ENCODE measurements around the gene COQ4. TPM values are rescaled to one million over a fixed set of nuclear protein-coding genes. Genes with fewer than 3 reads are reported as not detected.

Gene COQ4
- total RNA-seq, 1 experiment from 2014 or later = 45.3 TPM

DNA sequence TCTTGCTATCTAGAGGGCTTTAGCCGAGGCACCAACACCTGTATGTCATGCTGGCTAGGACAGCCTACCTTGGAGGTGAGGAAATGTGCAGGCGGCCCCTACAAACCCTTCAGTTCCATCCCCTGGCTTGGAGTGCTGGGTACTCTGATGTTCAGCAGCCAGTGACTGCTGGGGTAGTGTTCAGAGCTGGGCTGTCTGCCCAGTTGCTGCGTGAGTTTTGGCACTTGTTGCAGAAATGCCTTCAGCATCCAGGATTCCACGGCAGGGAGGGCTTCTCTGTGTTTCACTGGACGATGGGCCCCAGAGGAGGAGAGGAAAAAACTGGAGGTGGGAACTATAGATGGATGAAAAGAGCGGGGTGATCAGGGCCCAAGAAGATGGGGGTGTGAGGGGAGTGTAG lies 36.2 kb upstream of the COQ4 start:
- Mint-ChIP-seq H3K4me1 (no peaks in the 10 kb centered on the region), H3K36me3 (peaks cover 11% of the 10 kb centered on the region), H3K27me3 (ENCODE audit: low read depth) (no peaks in the 10 kb centered on the region), H3K27ac (no peak overlapping the region), H3K9me3 (no peaks in the 10 kb centered on the region), H3K4me3 (no peak overlapping the region)
- DNase-seq (ENCODE audit: low spot score) (no peak), ATAC-seq (no peak)
- ChIA-PET CTCF (no interaction called here), POLR2A (interaction anchor here (0.6 kb wide), 1 partner anchor 13 kb away, joined by 3 read pairs; no protein-coding TSS in a partner anchor)
- TF ChIP-seq RORB (CRISPR knock-in tag; IDR thresholded peaks at IDR 0.05) (no peak), OVOL2 (CRISPR knock-in tag; IDR thresholded peaks at IDR 0.05; ENCODE audit: borderline replicate concordance) (no peak), SMAD3 (CRISPR knock-in tag; IDR thresholded peaks at IDR 0.05; ENCODE audit: borderline replicate concordance) (no peak), ZBTB21 (CRISPR knock-in tag; IDR thresholded peaks at IDR 0.05; ENCODE audit: borderline replicate concordance) (no peak), NFATC4 (CRISPR knock-in tag; IDR thresholded peaks at IDR 0.05) (no peak), ZNF416 (CRISPR knock-in tag; IDR thresholded peaks at IDR 0.05) (no peak), ZNF671 (CRISPR knock-in tag; IDR thresholded peaks at IDR 0.05) (no peak), ESRRA (CRISPR knock-in tag; IDR thresholded peaks at IDR 0.05; ENCODE audit: borderline replicate concordance) (no peak)
- TF ChIP-seq, protein P1, sequence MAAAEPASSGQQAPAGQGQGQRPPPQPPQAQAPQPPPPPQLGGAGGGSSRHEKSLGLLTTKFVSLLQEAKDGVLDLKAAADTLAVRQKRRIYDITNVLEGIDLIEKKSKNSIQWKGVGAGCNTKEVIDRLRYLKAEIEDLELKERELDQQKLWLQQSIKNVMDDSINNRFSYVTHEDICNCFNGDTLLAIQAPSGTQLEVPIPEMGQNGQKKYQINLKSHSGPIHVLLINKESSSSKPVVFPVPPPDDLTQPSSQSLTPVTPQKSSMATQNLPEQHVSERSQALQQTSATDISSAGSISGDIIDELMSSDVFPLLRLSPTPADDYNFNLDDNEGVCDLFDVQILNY (CRISPR knock-in tag; IDR thresholded peaks at IDR 0.05) = no peak
- TF ChIP-seq, protein P2, sequence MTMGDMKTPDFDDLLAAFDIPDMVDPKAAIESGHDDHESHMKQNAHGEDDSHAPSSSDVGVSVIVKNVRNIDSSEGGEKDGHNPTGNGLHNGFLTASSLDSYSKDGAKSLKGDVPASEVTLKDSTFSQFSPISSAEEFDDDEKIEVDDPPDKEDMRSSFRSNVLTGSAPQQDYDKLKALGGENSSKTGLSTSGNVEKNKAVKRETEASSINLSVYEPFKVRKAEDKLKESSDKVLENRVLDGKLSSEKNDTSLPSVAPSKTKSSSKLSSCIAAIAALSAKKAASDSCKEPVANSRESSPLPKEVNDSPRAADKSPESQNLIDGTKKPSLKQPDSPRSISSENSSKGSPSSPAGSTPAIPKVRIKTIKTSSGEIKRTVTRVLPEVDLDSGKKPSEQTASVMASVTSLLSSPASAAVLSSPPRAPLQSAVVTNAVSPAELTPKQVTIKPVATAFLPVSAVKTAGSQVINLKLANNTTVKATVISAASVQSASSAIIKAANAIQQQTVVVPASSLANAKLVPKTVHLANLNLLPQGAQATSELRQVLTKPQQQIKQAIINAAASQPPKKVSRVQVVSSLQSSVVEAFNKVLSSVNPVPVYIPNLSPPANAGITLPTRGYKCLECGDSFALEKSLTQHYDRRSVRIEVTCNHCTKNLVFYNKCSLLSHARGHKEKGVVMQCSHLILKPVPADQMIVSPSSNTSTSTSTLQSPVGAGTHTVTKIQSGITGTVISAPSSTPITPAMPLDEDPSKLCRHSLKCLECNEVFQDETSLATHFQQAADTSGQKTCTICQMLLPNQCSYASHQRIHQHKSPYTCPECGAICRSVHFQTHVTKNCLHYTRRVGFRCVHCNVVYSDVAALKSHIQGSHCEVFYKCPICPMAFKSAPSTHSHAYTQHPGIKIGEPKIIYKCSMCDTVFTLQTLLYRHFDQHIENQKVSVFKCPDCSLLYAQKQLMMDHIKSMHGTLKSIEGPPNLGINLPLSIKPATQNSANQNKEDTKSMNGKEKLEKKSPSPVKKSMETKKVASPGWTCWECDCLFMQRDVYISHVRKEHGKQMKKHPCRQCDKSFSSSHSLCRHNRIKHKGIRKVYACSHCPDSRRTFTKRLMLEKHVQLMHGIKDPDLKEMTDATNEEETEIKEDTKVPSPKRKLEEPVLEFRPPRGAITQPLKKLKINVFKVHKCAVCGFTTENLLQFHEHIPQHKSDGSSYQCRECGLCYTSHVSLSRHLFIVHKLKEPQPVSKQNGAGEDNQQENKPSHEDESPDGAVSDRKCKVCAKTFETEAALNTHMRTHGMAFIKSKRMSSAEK (CRISPR knock-in tag; IDR thresholded peaks at IDR 0.05; ENCODE audit: borderline replicate concordance) = no peak
- TF ChIP-seq, protein P3, sequence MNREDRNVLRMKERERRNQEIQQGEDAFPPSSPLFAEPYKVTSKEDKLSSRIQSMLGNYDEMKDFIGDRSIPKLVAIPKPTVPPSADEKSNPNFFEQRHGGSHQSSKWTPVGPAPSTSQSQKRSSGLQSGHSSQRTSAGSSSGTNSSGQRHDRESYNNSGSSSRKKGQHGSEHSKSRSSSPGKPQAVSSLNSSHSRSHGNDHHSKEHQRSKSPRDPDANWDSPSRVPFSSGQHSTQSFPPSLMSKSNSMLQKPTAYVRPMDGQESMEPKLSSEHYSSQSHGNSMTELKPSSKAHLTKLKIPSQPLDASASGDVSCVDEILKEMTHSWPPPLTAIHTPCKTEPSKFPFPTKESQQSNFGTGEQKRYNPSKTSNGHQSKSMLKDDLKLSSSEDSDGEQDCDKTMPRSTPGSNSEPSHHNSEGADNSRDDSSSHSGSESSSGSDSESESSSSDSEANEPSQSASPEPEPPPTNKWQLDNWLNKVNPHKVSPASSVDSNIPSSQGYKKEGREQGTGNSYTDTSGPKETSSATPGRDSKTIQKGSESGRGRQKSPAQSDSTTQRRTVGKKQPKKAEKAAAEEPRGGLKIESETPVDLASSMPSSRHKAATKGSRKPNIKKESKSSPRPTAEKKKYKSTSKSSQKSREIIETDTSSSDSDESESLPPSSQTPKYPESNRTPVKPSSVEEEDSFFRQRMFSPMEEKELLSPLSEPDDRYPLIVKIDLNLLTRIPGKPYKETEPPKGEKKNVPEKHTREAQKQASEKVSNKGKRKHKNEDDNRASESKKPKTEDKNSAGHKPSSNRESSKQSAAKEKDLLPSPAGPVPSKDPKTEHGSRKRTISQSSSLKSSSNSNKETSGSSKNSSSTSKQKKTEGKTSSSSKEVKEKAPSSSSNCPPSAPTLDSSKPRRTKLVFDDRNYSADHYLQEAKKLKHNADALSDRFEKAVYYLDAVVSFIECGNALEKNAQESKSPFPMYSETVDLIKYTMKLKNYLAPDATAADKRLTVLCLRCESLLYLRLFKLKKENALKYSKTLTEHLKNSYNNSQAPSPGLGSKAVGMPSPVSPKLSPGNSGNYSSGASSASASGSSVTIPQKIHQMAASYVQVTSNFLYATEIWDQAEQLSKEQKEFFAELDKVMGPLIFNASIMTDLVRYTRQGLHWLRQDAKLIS (CRISPR knock-in tag; IDR thresholded peaks at IDR 0.05; ENCODE audit: borderline replicate concordance) = no peak
- TF ChIP-seq, protein P4, sequence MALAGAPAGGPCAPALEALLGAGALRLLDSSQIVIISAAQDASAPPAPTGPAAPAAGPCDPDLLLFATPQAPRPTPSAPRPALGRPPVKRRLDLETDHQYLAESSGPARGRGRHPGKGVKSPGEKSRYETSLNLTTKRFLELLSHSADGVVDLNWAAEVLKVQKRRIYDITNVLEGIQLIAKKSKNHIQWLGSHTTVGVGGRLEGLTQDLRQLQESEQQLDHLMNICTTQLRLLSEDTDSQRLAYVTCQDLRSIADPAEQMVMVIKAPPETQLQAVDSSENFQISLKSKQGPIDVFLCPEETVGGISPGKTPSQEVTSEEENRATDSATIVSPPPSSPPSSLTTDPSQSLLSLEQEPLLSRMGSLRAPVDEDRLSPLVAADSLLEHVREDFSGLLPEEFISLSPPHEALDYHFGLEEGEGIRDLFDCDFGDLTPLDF (CRISPR knock-in tag; IDR thresholded peaks at IDR 0.05) = no peak
- TF ChIP-seq, protein P5, sequence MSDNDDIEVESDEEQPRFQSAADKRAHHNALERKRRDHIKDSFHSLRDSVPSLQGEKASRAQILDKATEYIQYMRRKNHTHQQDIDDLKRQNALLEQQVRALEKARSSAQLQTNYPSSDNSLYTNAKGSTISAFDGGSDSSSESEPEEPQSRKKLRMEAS (CRISPR knock-in tag; IDR thresholded peaks at IDR 0.05) = no peak
- TF ChIP-seq, protein P6, sequence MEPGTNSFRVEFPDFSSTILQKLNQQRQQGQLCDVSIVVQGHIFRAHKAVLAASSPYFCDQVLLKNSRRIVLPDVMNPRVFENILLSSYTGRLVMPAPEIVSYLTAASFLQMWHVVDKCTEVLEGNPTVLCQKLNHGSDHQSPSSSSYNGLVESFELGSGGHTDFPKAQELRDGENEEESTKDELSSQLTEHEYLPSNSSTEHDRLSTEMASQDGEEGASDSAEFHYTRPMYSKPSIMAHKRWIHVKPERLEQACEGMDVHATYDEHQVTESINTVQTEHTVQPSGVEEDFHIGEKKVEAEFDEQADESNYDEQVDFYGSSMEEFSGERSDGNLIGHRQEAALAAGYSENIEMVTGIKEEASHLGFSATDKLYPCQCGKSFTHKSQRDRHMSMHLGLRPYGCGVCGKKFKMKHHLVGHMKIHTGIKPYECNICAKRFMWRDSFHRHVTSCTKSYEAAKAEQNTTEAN (CRISPR knock-in tag; IDR thresholded peaks at IDR 0.05) = no peak
- TF ChIP-seq, protein P7, sequence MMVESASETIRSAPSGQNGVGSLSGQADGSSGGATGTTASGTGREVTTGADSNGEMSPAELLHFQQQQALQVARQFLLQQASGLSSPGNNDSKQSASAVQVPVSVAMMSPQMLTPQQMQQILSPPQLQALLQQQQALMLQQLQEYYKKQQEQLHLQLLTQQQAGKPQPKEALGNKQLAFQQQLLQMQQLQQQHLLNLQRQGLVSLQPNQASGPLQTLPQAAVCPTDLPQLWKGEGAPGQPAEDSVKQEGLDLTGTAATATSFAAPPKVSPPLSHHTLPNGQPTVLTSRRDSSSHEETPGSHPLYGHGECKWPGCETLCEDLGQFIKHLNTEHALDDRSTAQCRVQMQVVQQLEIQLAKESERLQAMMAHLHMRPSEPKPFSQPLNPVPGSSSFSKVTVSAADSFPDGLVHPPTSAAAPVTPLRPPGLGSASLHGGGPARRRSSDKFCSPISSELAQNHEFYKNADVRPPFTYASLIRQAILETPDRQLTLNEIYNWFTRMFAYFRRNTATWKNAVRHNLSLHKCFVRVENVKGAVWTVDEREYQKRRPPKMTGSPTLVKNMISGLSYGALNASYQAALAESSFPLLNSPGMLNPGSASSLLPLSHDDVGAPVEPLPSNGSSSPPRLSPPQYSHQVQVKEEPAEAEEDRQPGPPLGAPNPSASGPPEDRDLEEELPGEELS (CRISPR knock-in tag; IDR thresholded peaks at IDR 0.05) = no peak
- TF ChIP-seq, protein P8, sequence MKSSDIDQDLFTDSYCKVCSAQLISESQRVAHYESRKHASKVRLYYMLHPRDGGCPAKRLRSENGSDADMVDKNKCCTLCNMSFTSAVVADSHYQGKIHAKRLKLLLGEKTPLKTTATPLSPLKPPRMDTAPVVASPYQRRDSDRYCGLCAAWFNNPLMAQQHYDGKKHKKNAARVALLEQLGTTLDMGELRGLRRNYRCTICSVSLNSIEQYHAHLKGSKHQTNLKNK (CRISPR knock-in tag; IDR thresholded peaks at IDR 0.05) = no peak
